T47D (cell line): ENCODE results near the gene IGFN1.

Experiments used
- DNase-seq, 2 experiments: peaks; one replicate each; pipeline versions ENCODE4 v3.0.0 to v3.0.0-alpha.2; 2011 to 2012; ENCODE audit warnings: low read depth in 1 of 2, low spot score in 1 of 2
- JUND ChIP-seq: IDR thresholded peaks from 2 replicates; pipeline ENCODE4 v1.6.1; 2012; ENCODE audit warnings: low read depth
- in situ Hi-C: cut with HindIII; loops from 2 replicates; pipeline ENCODE4 v1.10.0; 2016; ENCODE audit warnings: low sequenced_read_pairs, low pct_unique_long_range_greater_than_20kb

Gene IGFN1

GRCh38 chr1:201190624-201191051 lies at the start of gene IGFN1:
Gene IGFN1 (plus strand): TSS chr1:201190824. CDS start chr1:201193294, 2,470 bp downstream.
- peak; percentile 53 to 55 for DNase-seq
- in situ Hi-C loops: no loop called here
- TF ChIP-seq JUND: no peak

GRCh38 chr1:201140941-201141260 lies 49.7 kb upstream of the IGFN1 start:
- no peak for TF ChIP-seq JUND
- in situ Hi-C loops: no loop called here
- no peak for DNase-seq

GRCh38 chr1:201141418-201141817 lies 49.2 kb upstream of the IGFN1 start:
- no peak for TF ChIP-seq JUND
- DNase-seq: no peak
- in situ Hi-C loops: no loop called here

GRCh38 chr1:201142011-201142848 lies 48.4 kb upstream of the IGFN1 start:
- no peak for DNase-seq
- TF ChIP-seq JUND: no peak
- in situ Hi-C loops: no loop called here

GRCh38 chr1:201142849-201143725 lies 47.5 kb upstream of the IGFN1 start:
- TF ChIP-seq JUND: no peak
- in situ Hi-C loops: no loop called here
- no peak for DNase-seq

GRCh38 chr1:201143726-201144635 lies 46.6 kb upstream of the IGFN1 start:
- TF ChIP-seq JUND: no peak
- in situ Hi-C loops: no loop called here
- DNase-seq: no peak

GRCh38 chr1:201144701-201145100 lies 45.9 kb upstream of the IGFN1 start:
- TF ChIP-seq JUND: no peak
- in situ Hi-C loops: no loop called here
- DNase-seq: no peak

GRCh38 chr1:201145132-201145531 lies 45.5 kb upstream of the IGFN1 start:
- TF ChIP-seq JUND: no peak
- in situ Hi-C loops: no loop called here
- DNase-seq: no peak

GRCh38 chr1:201145816-201146215 lies 44.8 kb upstream of the IGFN1 start:
- TF ChIP-seq JUND: no peak

GRCh38 chr1:201146626-201147390 lies 43.8 kb upstream of the IGFN1 start:
- TF ChIP-seq JUND: no peak
- in situ Hi-C loops: no loop called here
- no peak for DNase-seq

More at GRCh38 chr1:201145816-201146215, 44.8 kb upstream of the IGFN1 start:
- DNase-seq: no peak
- in situ Hi-C loops: no loop called here

- in situ Hi-C loops: no loop called here
- TF ChIP-seq JUND: no peak
- no peak for DNase-seq
Measured at GRCh38 chr1:201147396-201148015, 43.1 kb upstream of the IGFN1 start.
